HepG2 (cell line): ENCODE results near the gene DUSP15. TPM values are rescaled to one million over a fixed set of nuclear protein-coding genes. Genes with fewer than 3 reads are reported as not detected.

ENCODE experiments used
- ADNP ChIP-seq: sonication (generic); formaldehyde crosslinking; IDR thresholded peaks from 2 replicates; pipeline ENCODE4 v1.4.0; 2020; ENCODE audit warnings: missing genetic modification reagents
- ETV5 ChIP-seq: IDR thresholded peaks from 2 replicates; pipeline ENCODE4 v1.6.1; 2018; ENCODE audit warnings: missing biosample characterization, missing genetic modification reagents, inconsistent platforms, borderline replicate concordance
- HNF4A ChIP-seq: sonication (generic); formaldehyde crosslinking; IDR thresholded peaks from 2 replicates; pipeline ENCODE4 v1.4.0; 2020; ENCODE audit warnings: missing genetic modification reagents
- KLF16 ChIP-seq, 2 experiments: sonication (generic) in 1 of 2; formaldehyde crosslinking in 1 of 2; IDR thresholded peaks; 2 replicates each; pipeline versions ENCODE4 v1.6.1 to v1.8.0; 2016 to 2023; ENCODE audit warnings: missing genetic modification reagents in 2 of 2, missing compliant biosample characterization in 1 of 2
- NR2C2 ChIP-seq: sonication (generic); formaldehyde crosslinking; IDR thresholded peaks from 2 replicates; pipeline ENCODE4 v1.4.0; 2020; ENCODE audit warnings: missing genetic modification reagents, mild to moderate bottlenecking, moderate library complexity, borderline replicate concordance
- PAXIP1 ChIP-seq: sonication (generic); formaldehyde crosslinking; conservative IDR thresholded peaks from 2 replicates; pipeline ENCODE4 v1.4.0; 2020; ENCODE audit warnings: mild to moderate bottlenecking, missing genetic modification reagents, moderate library complexity
- PCBP2 ChIP-seq: fragments of 200-400 bp; formaldehyde crosslinking; optimal IDR thresholded peaks from 2 replicates; pipeline ENCODE3; 2018; ENCODE audit warnings: low read length, low read depth; ENCODE audit not compliant: poor library complexity, severe bottlenecking
- SCMH1 ChIP-seq: sonication (generic); formaldehyde crosslinking; IDR thresholded peaks from 2 replicates; pipeline ENCODE4 v1.9.0; 2021; ENCODE audit warnings: missing genetic modification reagents, mild to moderate bottlenecking, borderline replicate concordance
- ZBTB33 ChIP-seq: sonication (generic); formaldehyde crosslinking; IDR thresholded peaks from 2 replicates; pipeline ENCODE4 v1.4.0; 2020; ENCODE audit warnings: missing genetic modification reagents
- ZBTB8A ChIP-seq: sonication (generic); formaldehyde crosslinking; IDR thresholded peaks from 2 replicates; pipeline ENCODE4 v1.4.0; 2020; ENCODE audit warnings: mild to moderate bottlenecking, low read depth, missing genetic modification reagents, borderline replicate concordance
- ZFP82 ChIP-seq: sonication (generic); formaldehyde crosslinking; IDR thresholded peaks from 2 replicates; pipeline ENCODE4 v1.5.1; 2020; ENCODE audit warnings: mild to moderate bottlenecking, missing genetic modification reagents, borderline replicate concordance
- ZFY ChIP-seq: sonication (generic); formaldehyde crosslinking; IDR thresholded peaks from 2 replicates; pipeline ENCODE4 v1.4.0; 2020; ENCODE audit warnings: missing genetic modification reagents
- ZNF333 ChIP-seq: sonication (generic); formaldehyde crosslinking; IDR thresholded peaks from 2 replicates; pipeline ENCODE4 v1.4.0; 2020; ENCODE audit warnings: mild to moderate bottlenecking, missing genetic modification reagents, borderline replicate concordance
- ZNF34 ChIP-seq: sonication (generic); formaldehyde crosslinking; IDR thresholded peaks from 2 replicates; pipeline ENCODE4 v1.4.0; 2020; ENCODE audit warnings: mild to moderate bottlenecking, missing genetic modification reagents, borderline replicate concordance
- ZNF572 ChIP-seq: sonication (generic); formaldehyde crosslinking; IDR thresholded peaks from 2 replicates; pipeline ENCODE4 v1.5.1; 2020; ENCODE audit warnings: mild to moderate bottlenecking, missing genetic modification reagents
- polyA plus RNA-seq, 8 experiments: library from polyadenylated mRNA; depleted of rRNA in 3 of 8; stranded (reverse) in 7 of 8; unstranded in 1 of 8; fragments of >200 nt; fragmentation: Illumina TruSeq in 4 of 8; extraction: Trizol in 4 of 8; gene quantifications; 2 replicates each; pipeline versions ENCODE4 v1.2.1 to v1.2.3, GENCODE V29; 2011 to 2016; ENCODE audit warnings: low read depth in 4 of 8, missing spikeins in 1 of 8, mixed read lengths in 1 of 8; ENCODE audit not compliant: insufficient read depth in 1 of 8
- total RNA-seq, 5 experiments: library from RNA; depleted of rRNA; stranded (reverse); fragments of >200 nt; fragmentation: Illumina TruSeq; extraction: Trizol; gene quantifications; 2 replicates each; pipeline ENCODE4 v1.2.3, GENCODE V29; 2016; ENCODE audit warnings: low read depth in 1 of 5
- TF ChIP-seq, protein P1 (sequence below): sonication (generic); formaldehyde crosslinking; IDR thresholded peaks from 2 replicates; pipeline ENCODE4 v1.4.0; 2020; ENCODE audit warnings: low read depth, mild to moderate bottlenecking, missing genetic modification reagents
- TF ChIP-seq, protein P2 (sequence below): sonication (generic); formaldehyde crosslinking; IDR thresholded peaks from 2 replicates; pipeline ENCODE4 v1.8.1; 2023; ENCODE audit warnings: mild to moderate bottlenecking, missing genetic modification reagents

Gene DUSP15
- total and polyA plus RNA-seq, 2 of the 13 experiments (the other 11 are each of a cell fraction or from before 2014, with no cell fraction given) = 0.17 to 0.93 TPM

GRCh38 chr20:31870726-31871617 is 645 bp upstream of the DUSP15 start (continued):
- TF ChIP-seq, protein P1, sequence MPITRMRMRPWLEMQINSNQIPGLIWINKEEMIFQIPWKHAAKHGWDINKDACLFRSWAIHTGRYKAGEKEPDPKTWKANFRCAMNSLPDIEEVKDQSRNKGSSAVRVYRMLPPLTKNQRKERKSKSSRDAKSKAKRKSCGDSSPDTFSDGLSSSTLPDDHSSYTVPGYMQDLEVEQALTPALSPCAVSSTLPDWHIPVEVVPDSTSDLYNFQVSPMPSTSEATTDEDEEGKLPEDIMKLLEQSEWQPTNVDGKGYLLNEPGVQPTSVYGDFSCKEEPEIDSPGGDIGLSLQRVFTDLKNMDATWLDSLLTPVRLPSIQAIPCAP (CRISPR knock-in tag) = 0 out of 2 replicates have a peak, but pooled peaks have one; percentile 52
- TF ChIP-seq PAXIP1 (CRISPR knock-in tag) = peak; percentile 47; the same call in 1 of the 2 replicates
- TF ChIP-seq ZFP82 (CRISPR knock-in tag) = no peak
- TF ChIP-seq SCMH1 (CRISPR knock-in tag) = no peak
- TF ChIP-seq ZNF34 (CRISPR knock-in tag) = 0 out of 2 replicates have a peak, but pooled peaks have one; percentile 60
- TF ChIP-seq KLF16 (CRISPR knock-in tag; IDR thresholded peaks at IDR 0.05) = no peak
- TF ChIP-seq ADNP (CRISPR knock-in tag) = no peak
- TF ChIP-seq, protein P2, sequence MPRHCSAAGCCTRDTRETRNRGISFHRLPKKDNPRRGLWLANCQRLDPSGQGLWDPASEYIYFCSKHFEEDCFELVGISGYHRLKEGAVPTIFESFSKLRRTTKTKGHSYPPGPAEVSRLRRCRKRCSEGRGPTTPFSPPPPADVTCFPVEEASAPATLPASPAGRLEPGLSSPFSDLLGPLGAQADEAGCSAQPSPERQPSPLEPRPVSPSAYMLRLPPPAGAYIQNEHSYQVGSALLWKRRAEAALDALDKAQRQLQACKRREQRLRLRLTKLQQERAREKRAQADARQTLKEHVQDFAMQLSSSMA (CRISPR knock-in tag) = no peak
- TF ChIP-seq ZNF333 (CRISPR knock-in tag) = peak; percentile 28; the same call in 1 of the 2 replicates
- no peak for TF ChIP-seq ZBTB8A (CRISPR knock-in tag)
- 0 out of 2 replicates have a peak, but pooled peaks have one; percentile 31 for TF ChIP-seq ZNF572 (CRISPR knock-in tag)
- peak; percentile 46; the same call in 1 of the 2 replicates for TF ChIP-seq ETV5
- no peak for TF ChIP-seq ZFY (CRISPR knock-in tag)
- peak; percentile 61 for TF ChIP-seq PCBP2
- peak; percentile 81 for TF ChIP-seq HNF4A (CRISPR knock-in tag)
- peak; percentile 27; the same call in 1 of the 2 replicates for TF ChIP-seq NR2C2
- no peak for TF ChIP-seq ZBTB33 (CRISPR knock-in tag)
